Smooth muscle cell (in vitro differentiated cells): ENCODE measurements around the gene USP3. TPM values are rescaled to one million over a fixed set of nuclear protein-coding genes. Genes with fewer than 3 reads are reported as not detected.

Experiments
- DNase-seq: peaks from one replicate; lab custom pipeline; 2025; ENCODE audit not compliant: unreplicated experiment; lab: John Stamatoyannopoulos, UW
- H2AFZ ChIP-seq: fragments of 200-600 bp; sonication (generic); 2 replicates; pipeline ENCODE4 v1.6.0; 2016; ENCODE audit warnings: antibody characterized with exemption, low read depth, mild to moderate bottlenecking
- H3F3A ChIP-seq: fragments of 200-600 bp; sonication (generic); 2 replicates; pipeline ENCODE4 v1.6.0; 2017; ENCODE audit warnings: antibody characterized with exemption, low read depth
- H3K27ac ChIP-seq: fragments of 200-600 bp; sonication (generic); 2 replicates; pipeline ENCODE4 v1.5.1; 2016; ENCODE audit warnings: low read depth, mild to moderate bottlenecking
- H3K27me3 ChIP-seq: fragments of 200-600 bp; sonication (generic); 2 replicates; pipeline ENCODE4 v1.6.1; 2016; ENCODE audit warnings: low read depth, mild to moderate bottlenecking
- H3K36me3 ChIP-seq: fragments of 200-600 bp; sonication (generic); 2 replicates; pipeline ENCODE4 v1.5.1; 2016; ENCODE audit warnings: low read depth
- H3K4me1 ChIP-seq: fragments of 200-600 bp; sonication (generic); 2 replicates; pipeline ENCODE4 v1.5.1; 2016; ENCODE audit warnings: low read depth
- H3K4me2 ChIP-seq: fragments of 200-600 bp; sonication (generic); 2 replicates; pipeline ENCODE4 v1.6.0; 2016; ENCODE audit warnings: mild to moderate bottlenecking
- H3K4me3 ChIP-seq: fragments of 200-600 bp; sonication (generic); 2 replicates; pipeline ENCODE4 v1.5.1; 2016; ENCODE audit warnings: mild to moderate bottlenecking
- H3K79me2 ChIP-seq: fragments of 200-600 bp; sonication (generic); 2 replicates; pipeline ENCODE4 v1.6.0; 2016; ENCODE audit warnings: low read depth, mild to moderate bottlenecking
- H3K9ac ChIP-seq: fragments of 200-600 bp; sonication (generic); 2 replicates; pipeline ENCODE4 v1.6.0; 2016; ENCODE audit warnings: low read depth
- H3K9me3 ChIP-seq: fragments of 200-600 bp; sonication (generic); replicated peaks from 2 replicates; pipeline ENCODE4 v1.5.1; 2016; ENCODE audit warnings: low read depth
- H4K20me1 ChIP-seq: fragments of 200-600 bp; sonication (generic); 2 replicates; pipeline ENCODE4 v1.6.0; 2016; ENCODE audit warnings: low read depth
- WGBS: methylation state at CpG from one replicate; pipeline ENCODE4 v1.1.7; 2016; ENCODE audit warnings: low lambda C conversion rate; 5-methylcytosine and 5-hydroxymethylcytosine counted together
- polyA plus RNA-seq: library from polyadenylated mRNA; unstranded; fragments of >200 nt; fragmentation: Nextera tagmentation; extraction: Ambion mirVana; gene quantifications from 2 replicates; pipeline ENCODE4 v1.2.1, GENCODE V29; 2016
- total RNA-seq: library from RNA; depleted of rRNA; stranded (reverse); fragments of >200 nt; gene quantifications from 2 replicates; pipeline ENCODE4 v1.2.3, GENCODE V29; 2014
- TF ChIP-seq, protein P1 (sequence below): fragments of 200-600 bp; sonication (generic); IDR thresholded peaks from 2 replicates; pipeline ENCODE4 v1.5.1; 2017; ENCODE audit warnings: borderline replicate concordance, mild to moderate bottlenecking, antibody characterized with exemption; ENCODE audit not compliant: insufficient read depth, poor library complexity, severe bottlenecking

Gene USP3
- total and polyA plus RNA-seq, 2 experiments from 2014 or later, result 17.1 to 26.2 TPM

DNA sequence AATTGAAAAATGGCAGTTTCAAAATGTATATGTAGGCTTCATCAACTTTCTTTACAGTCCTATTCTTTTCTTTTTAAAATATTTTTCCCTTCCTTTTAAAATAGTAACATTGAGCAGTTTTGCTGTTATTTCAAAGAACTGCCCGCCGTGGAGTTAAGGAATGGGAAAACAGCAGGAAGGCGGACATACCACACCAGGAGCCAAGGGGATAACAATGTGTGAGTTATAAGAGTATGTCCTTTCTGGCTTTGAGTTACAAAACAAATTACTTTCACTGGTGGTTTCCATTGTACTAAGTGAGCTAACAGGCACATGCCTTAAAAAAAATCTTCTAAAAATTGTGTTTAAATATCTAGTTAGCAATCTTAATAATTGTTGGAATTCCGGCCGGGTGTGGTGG, 55.4 kb downstream of the USP3 start:
- Histone ChIP-seq H3K9me3 (no peaks in the 10 kb centered on the region), H3K4me2 (no peak overlapping the region), H3F3A (no peaks in the 10 kb centered on the region), H3K9ac (no peak overlapping the region), H3K36me3 (no peaks in the 10 kb centered on the region), H3K27ac (no peak overlapping the region), H3K4me3 (no peak overlapping the region), H2AFZ (no peak overlapping the region), H3K79me2 (peaks cover 6% of the 10 kb centered on the region), H3K4me1 (peaks cover 14% of the 10 kb centered on the region), H3K27me3 (no peaks in the 10 kb centered on the region), H4K20me1 (peaks cover 15% of the 10 kb centered on the region)
- TF ChIP-seq, protein P1, sequence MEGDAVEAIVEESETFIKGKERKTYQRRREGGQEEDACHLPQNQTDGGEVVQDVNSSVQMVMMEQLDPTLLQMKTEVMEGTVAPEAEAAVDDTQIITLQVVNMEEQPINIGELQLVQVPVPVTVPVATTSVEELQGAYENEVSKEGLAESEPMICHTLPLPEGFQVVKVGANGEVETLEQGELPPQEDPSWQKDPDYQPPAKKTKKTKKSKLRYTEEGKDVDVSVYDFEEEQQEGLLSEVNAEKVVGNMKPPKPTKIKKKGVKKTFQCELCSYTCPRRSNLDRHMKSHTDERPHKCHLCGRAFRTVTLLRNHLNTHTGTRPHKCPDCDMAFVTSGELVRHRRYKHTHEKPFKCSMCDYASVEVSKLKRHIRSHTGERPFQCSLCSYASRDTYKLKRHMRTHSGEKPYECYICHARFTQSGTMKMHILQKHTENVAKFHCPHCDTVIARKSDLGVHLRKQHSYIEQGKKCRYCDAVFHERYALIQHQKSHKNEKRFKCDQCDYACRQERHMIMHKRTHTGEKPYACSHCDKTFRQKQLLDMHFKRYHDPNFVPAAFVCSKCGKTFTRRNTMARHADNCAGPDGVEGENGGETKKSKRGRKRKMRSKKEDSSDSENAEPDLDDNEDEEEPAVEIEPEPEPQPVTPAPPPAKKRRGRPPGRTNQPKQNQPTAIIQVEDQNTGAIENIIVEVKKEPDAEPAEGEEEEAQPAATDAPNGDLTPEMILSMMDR, result no peak
- WGBS, result 95% methylated on average over 5 of the region's 5 CpGs
- no peak for DNase-seq

DNA sequence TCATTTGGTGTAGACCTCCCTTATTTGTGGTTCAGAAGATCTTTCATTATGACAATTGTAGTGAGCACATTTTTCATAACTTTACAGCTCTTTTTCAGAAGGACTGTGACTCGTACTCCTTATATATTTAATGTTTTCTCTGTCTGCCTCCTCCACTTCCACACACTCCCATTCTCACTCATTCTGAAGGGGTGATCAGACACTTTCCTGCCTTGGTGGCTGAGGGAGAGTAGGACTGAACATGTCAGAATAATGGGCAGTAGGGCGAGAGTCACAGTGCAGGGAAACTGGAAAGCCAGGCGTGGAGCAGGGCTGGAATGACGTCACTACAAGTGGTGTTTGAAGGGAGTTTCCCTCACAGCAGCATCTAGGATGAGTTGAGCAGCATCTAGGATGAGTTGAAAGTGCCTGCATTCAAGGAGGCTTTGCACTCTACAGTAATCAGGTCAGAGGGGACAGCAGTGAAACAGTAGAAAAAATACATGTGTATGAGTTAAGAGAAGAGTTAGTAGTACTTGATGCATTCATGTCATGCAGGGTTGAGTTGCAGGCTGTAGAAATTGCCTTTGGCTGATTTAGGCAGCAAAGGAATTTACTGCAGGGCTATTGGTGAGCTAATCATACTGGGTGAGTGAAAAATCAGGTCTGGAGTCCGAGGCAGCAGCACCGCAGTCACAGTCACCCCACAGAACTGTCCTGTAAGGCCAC, 56.5 kb downstream of the USP3 start:
- Histone ChIP-seq H3K9me3 (no peaks in the 10 kb centered on the region), H3K4me3 (no peak overlapping the region), H3K9ac (no peak overlapping the region), H3K79me2 (no peaks in the 10 kb centered on the region), H3K27me3 (no peaks in the 10 kb centered on the region), H3K36me3 (no peaks in the 10 kb centered on the region), H2AFZ (no peak overlapping the region), H3K4me1 (peaks cover 14% of the 10 kb centered on the region), H3K27ac (no peak overlapping the region), H4K20me1 (peaks cover 15% of the 10 kb centered on the region), H3K4me2 (no peak overlapping the region), H3F3A (no peaks in the 10 kb centered on the region)
- 75% methylated on average over 6 of the region's 6 CpGs for WGBS
- TF ChIP-seq, protein P1, result no peak
- no peak for DNase-seq

DNA sequence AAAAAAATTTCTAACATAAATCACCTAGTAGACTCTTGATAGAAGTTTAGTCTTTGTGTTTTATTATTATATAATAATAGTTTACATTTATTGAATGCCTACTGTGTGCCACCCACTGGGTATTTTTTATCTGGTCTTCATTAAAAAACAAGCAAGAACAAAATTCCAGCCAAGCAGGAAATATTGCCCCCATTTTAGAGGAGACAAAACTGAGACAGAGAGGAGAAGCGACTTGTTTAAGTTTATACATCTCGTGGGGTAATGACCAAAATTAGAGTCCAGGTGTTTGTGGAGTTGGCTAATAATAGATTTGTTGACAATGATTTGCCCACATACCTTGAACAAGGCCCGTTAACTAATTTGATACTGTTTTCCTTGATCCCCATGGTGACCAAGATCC, 59.7 kb downstream of the USP3 start:
- Histone ChIP-seq H2AFZ (no peak overlapping the region), H3K27ac (no peak overlapping the region), H3K79me2 (no peaks in the 10 kb centered on the region), H3K9me3 (no peaks in the 10 kb centered on the region), H3F3A (no peaks in the 10 kb centered on the region), H3K36me3 (no peaks in the 10 kb centered on the region), H3K4me1 (peaks cover 11% of the 10 kb centered on the region), H3K4me2 (no peak overlapping the region), H3K4me3 (no peak overlapping the region), H3K9ac (no peak overlapping the region), H3K27me3 (no peaks in the 10 kb centered on the region), H4K20me1 (peaks cover 19% of the 10 kb centered on the region)
- TF ChIP-seq, protein P1, result no peak
- 32% methylated on average over 3 of the region's 3 CpGs for WGBS
- DNase-seq, result no peak

DNA sequence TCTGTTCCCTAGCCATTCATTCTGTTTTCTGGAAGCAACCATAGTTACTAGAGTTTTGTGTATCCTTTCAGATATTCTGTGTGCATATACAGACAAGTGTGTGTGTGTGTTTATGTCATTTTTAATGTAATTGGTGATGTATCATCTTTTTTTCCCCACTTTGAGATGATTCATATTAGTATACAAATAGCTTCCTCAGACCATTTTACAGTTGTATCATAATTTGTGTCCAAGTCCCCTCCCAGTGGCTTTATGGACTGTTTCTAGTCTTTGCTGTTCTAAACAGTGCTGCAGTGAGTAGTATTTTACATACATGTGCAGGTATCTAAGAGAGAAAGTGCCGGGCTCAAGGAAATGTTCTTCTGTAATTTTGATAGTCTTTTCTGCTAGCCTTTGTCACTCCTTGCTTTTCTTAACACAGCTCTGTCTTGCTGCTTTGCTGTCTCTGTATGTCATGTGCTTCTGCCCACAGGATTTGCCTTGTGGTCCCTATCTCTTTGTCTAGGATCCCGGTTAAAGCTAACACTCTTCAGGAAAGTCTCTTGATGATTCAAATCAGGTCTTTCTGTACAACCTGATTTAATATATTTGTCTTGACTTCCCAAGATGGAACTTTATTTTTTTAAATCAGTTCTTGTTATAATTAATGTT, 61.3 kb downstream of the USP3 start:
- TF ChIP-seq, protein P1, result no peak
- Histone ChIP-seq H3K27me3 (no peaks in the 10 kb centered on the region), H3F3A (no peaks in the 10 kb centered on the region), H3K4me2 (no peak overlapping the region), H3K27ac (no peak overlapping the region), H3K4me1 (peaks cover 1% of the 10 kb centered on the region), H3K4me3 (no peak overlapping the region), H3K9ac (no peak overlapping the region), H2AFZ (no peak overlapping the region), H3K79me2 (no peaks in the 10 kb centered on the region), H4K20me1 (peaks cover 15% of the 10 kb centered on the region), H3K9me3 (no peaks in the 10 kb centered on the region), H3K36me3 (no peaks in the 10 kb centered on the region)
- no peak for DNase-seq
- WGBS, result 81% methylated on average over 2 of the region's 2 CpGs
